Measurements from ENCODE around the gene LAPTM5.
A peak's percentile ranks its signal among the peaks of the same experiment; 100 is the strongest.

Gene LAPTM5

GRCh38 chr1:30759718-30760281 lies 2.2 kb upstream of the LAPTM5 start:
- no peak for DNase-seq
- H3K9me3 Mint-ChIP-seq: no peaks in the 10 kb centered on the region
- no peaks in the 10 kb centered on the region for H3K27me3 Mint-ChIP-seq
- peaks cover 26 to 29% of the 10 kb centered on the region in 2 donors for H3K36me3 Mint-ChIP-seq
- no peak for ATAC-seq (replicated peaks)
- H3K4me1 Mint-ChIP-seq: peaks cover 70 to 96% of the 10 kb centered on the region in 2 donors
- H3K4me3 Mint-ChIP-seq: peak overlapping the region; percentile 67 to 75
- peak overlapping the region; percentile 94 for H3K27ac Mint-ChIP-seq

- no peaks in the 10 kb centered on the region for H3K27me3 Mint-ChIP-seq
- peak overlapping the region; percentile 88 to 99 for H3K4me3 Mint-ChIP-seq
- DNase-seq (no peak), ATAC-seq (replicated peaks) (no peak)
- no peaks in the 10 kb centered on the region for H3K9me3 Mint-ChIP-seq
- peaks cover 29 to 37% of the 10 kb centered on the region in 2 donors for H3K36me3 Mint-ChIP-seq
- H3K27ac Mint-ChIP-seq: peak overlapping the region; percentile 79
- peaks cover 68 to 95% of the 10 kb centered on the region in 2 donors for H3K4me1 Mint-ChIP-seq
Measured at GRCh38 chr1:30758785-30759380, 1.3 kb upstream of the LAPTM5 start.

- H3K36me3 Mint-ChIP-seq: peaks cover 36 to 44% of the 10 kb centered on the region in 2 donors
- H3K4me1 Mint-ChIP-seq: peaks cover 69 to 95% of the 10 kb centered on the region in 2 donors
- peak overlapping the region; percentile 100 for H3K27ac Mint-ChIP-seq
- peak overlapping the region; percentile 88 to 99 for H3K4me3 Mint-ChIP-seq
- no peaks in the 10 kb centered on the region for H3K9me3 Mint-ChIP-seq
- H3K27me3 Mint-ChIP-seq: no peaks in the 10 kb centered on the region
- ATAC-seq (replicated peaks): no peak
- no peak for DNase-seq
Measured at GRCh38 chr1:30758121-30758688, 631 bp upstream of the LAPTM5 start.

- Mint-ChIP-seq H3K4me3 (peak overlapping the region; percentile 88 to 99), H3K4me1 (peaks cover 64 to 95% of the 10 kb centered on the region in 2 donors), H3K36me3 (peaks cover 46 to 57% of the 10 kb centered on the region in 2 donors), H3K9me3 (no peaks in the 10 kb centered on the region), H3K27ac (peak overlapping the region; percentile 100), H3K27me3 (no peaks in the 10 kb centered on the region)
- ATAC-seq (replicated peaks): peak; percentile 38 to 47
- peak; percentile 81 for DNase-seq
Measured at GRCh38 chr1:30756545-30757351, 826 bp downstream of the LAPTM5 start.

GRCh38 chr1:30756206-30756544 lies 1.4 kb downstream of the LAPTM5 start:
- no peak for ATAC-seq (replicated peaks)
- Mint-ChIP-seq H3K27ac (peak overlapping the region; percentile 100), H3K36me3 (peaks cover 47 to 61% of the 10 kb centered on the region in 2 donors), H3K9me3 (no peaks in the 10 kb centered on the region), H3K4me1 (peaks cover 62 to 95% of the 10 kb centered on the region in 2 donors), H3K27me3 (no peaks in the 10 kb centered on the region), H3K4me3 (peak overlapping the region; percentile 88 to 99)
- no peak for DNase-seq

- H3K9me3 Mint-ChIP-seq: no peaks in the 10 kb centered on the region
- H3K27ac Mint-ChIP-seq: peak overlapping the region; percentile 100
Measured at GRCh38 chr1:30755746-30756145, 1.8 kb downstream of the LAPTM5 start.

GRCh38 chr1:30755334-30755733 lies 2.2 kb downstream of the LAPTM5 start:
- DNase-seq (no peak), ATAC-seq (replicated peaks) (no peak)
- Mint-ChIP-seq H3K4me1 (peaks cover 62 to 95% of the 10 kb centered on the region in 2 donors), H3K27ac (peak overlapping the region; percentile 100), H3K36me3 (peaks cover 54 to 70% of the 10 kb centered on the region in 2 donors), H3K9me3 (no peaks in the 10 kb centered on the region), H3K27me3 (no peaks in the 10 kb centered on the region), H3K4me3 (peak overlapping the region; percentile 88 to 99)

More at GRCh38 chr1:30755746-30756145, 1.8 kb downstream of the LAPTM5 start:
- peak overlapping the region; percentile 88 to 99 for H3K4me3 Mint-ChIP-seq
- no peak for ATAC-seq (replicated peaks)
- no peaks in the 10 kb centered on the region for H3K27me3 Mint-ChIP-seq
- H3K36me3 Mint-ChIP-seq: peaks cover 50 to 66% of the 10 kb centered on the region in 2 donors
- H3K4me1 Mint-ChIP-seq: peaks cover 61 to 95% of the 10 kb centered on the region in 2 donors
- no peak for DNase-seq

- Mint-ChIP-seq H3K4me3 (peak overlapping the region; percentile 88 to 99), H3K27ac (peak overlapping the region; percentile 100), H3K36me3 (peaks cover 57 to 76% of the 10 kb centered on the region in 2 donors), H3K9me3 (no peaks in the 10 kb centered on the region), H3K4me1 (peaks cover 62 to 95% of the 10 kb centered on the region in 2 donors), H3K27me3 (no peaks in the 10 kb centered on the region)
- ATAC-seq (replicated peaks) (peak; percentile 64 to 74), DNase-seq (peak; percentile 93)
Measured at GRCh38 chr1:30754684-30755171, 2.8 kb downstream of the LAPTM5 start.

- peaks cover 67 to 95% of the 10 kb centered on the region in 2 donors for H3K4me1 Mint-ChIP-seq
- H3K27me3 Mint-ChIP-seq: no peaks in the 10 kb centered on the region
Measured at GRCh38 chr1:30753660-30754123, 3.9 kb downstream of the LAPTM5 start.

GRCh38 chr1:30753118-30753517 lies 4.5 kb downstream of the LAPTM5 start:
- no peak for DNase-seq
- H3K36me3 Mint-ChIP-seq: peaks cover 73 to 92% of the 10 kb centered on the region in 2 donors
- no peaks in the 10 kb centered on the region for H3K9me3 Mint-ChIP-seq
- ATAC-seq (replicated peaks): no peak
- H3K27me3 Mint-ChIP-seq: no peaks in the 10 kb centered on the region
- peaks cover 67 to 95% of the 10 kb centered on the region in 2 donors for H3K4me1 Mint-ChIP-seq
- peak overlapping the region; percentile 88 to 99 for H3K4me3 Mint-ChIP-seq
- H3K27ac Mint-ChIP-seq: peak overlapping the region; percentile 100

More at GRCh38 chr1:30753660-30754123, 3.9 kb downstream of the LAPTM5 start:
- Mint-ChIP-seq H3K4me3 (peak overlapping the region; percentile 88 to 99), H3K9me3 (no peaks in the 10 kb centered on the region), H3K36me3 (peaks cover 67 to 86% of the 10 kb centered on the region in 2 donors), H3K27ac (peak overlapping the region; percentile 100)
- DNase-seq (peak; percentile 63), ATAC-seq (replicated peaks) (peak; percentile 26 to 28)

- Mint-ChIP-seq H3K36me3 (peaks cover 75 to 95% of the 10 kb centered on the region in 2 donors), H3K9me3 (no peaks in the 10 kb centered on the region), H3K4me1 (peaks cover 68 to 95% of the 10 kb centered on the region in 2 donors), H3K4me3 (peak overlapping the region; percentile 72 to 88), H3K27me3 (no peaks in the 10 kb centered on the region), H3K27ac (peak overlapping the region; percentile 100)
- ATAC-seq (replicated peaks): no peak
- no peak for DNase-seq
Measured at GRCh38 chr1:30752651-30752908, 5.0 kb downstream of the LAPTM5 start.

GRCh38 chr1:30751830-30752650 lies 5.5 kb downstream of the LAPTM5 start:
- H3K36me3 Mint-ChIP-seq: peaks cover 72 to 94% of the 10 kb centered on the region in 2 donors
- peaks cover 71 to 95% of the 10 kb centered on the region in 2 donors for H3K4me1 Mint-ChIP-seq
- H3K4me3 Mint-ChIP-seq: peak overlapping the region; percentile 72 to 88
- no peaks in the 10 kb centered on the region for H3K9me3 Mint-ChIP-seq
- no peak for DNase-seq
- no peaks in the 10 kb centered on the region for H3K27me3 Mint-ChIP-seq
- H3K27ac Mint-ChIP-seq: peak overlapping the region; percentile 100
- no peak for ATAC-seq (replicated peaks)

GRCh38 chr1:30750731-30751291 lies 6.8 kb downstream of the LAPTM5 start:
- ATAC-seq (replicated peaks): peak; percentile 37 to 42
- Mint-ChIP-seq H3K27ac (peak overlapping the region; percentile 100), H3K36me3 (peaks cover 75 to 94% of the 10 kb centered on the region in 2 donors), H3K27me3 (no peaks in the 10 kb centered on the region), H3K4me3 (peak overlapping the region; percentile 72 to 88), H3K4me1 (peaks cover 80 to 99% of the 10 kb centered on the region in 2 donors), H3K9me3 (no peaks in the 10 kb centered on the region)
- peak; percentile 83 for DNase-seq
